Stimulated activated CD4-positive, alpha-beta T cell treated with anti-CD3 and anti-CD28 coated beads, Interleukin-15, amount 100 ng/mL, for 48 hours (primary cell): ENCODE results near the gene RFX8.
A peak's percentile ranks its signal among the peaks of the same experiment; 100 is the strongest.
"Not testable (repeated sequence)": the region's sequence is repeated elsewhere in the genome, so short reads cannot be mapped to it uniquely, and the experiment has no call there.

Experiments
- DNase-seq, 2 donors: peaks; one replicate each; pipeline ENCODE4 v3.0.0-alpha.2; 2020; ENCODE audit warnings: low read depth in 2 of 2

Gene RFX8

GRCh38 chr2:101440127-101440738 is 34.7 kb downstream of the RFX8 start:
- no peak for DNase-seq

- DNase-seq = no peak
Observed at GRCh38 chr2:101439716-101440115, 35.2 kb downstream of the RFX8 start.

- DNase-seq = not testable (repeated sequence)
Observed at GRCh38 chr2:101438555-101438954, 36.4 kb downstream of the RFX8 start.

GRCh38 chr2:101435001-101435862 is 39.7 kb downstream of the RFX8 start:
- no peak for DNase-seq

GRCh38 chr2:101433465-101433864 is 41.4 kb downstream of the RFX8 start:
- no peak for DNase-seq

- DNase-seq = no peak
Observed at GRCh38 chr2:101432411-101433181, 42.3 kb downstream of the RFX8 start.

- DNase-seq = no peak
Observed at GRCh38 chr2:101431486-101431885, 43.4 kb downstream of the RFX8 start.

- no peak for DNase-seq
Observed at GRCh38 chr2:101430156-101430555, 44.8 kb downstream of the RFX8 start.

- no peak for DNase-seq
Observed at GRCh38 chr2:101429453-101429852, 45.5 kb downstream of the RFX8 start.

GRCh38 chr2:101428422-101429176 is 46.3 kb downstream of the RFX8 start:
- DNase-seq = no peak

GRCh38 chr2:101427743-101428142 is 47.2 kb downstream of the RFX8 start:
- DNase-seq = no peak

GRCh38 chr2:101427240-101427639 is 47.7 kb downstream of the RFX8 start:
- DNase-seq = no peak

- no peak for DNase-seq
Observed at GRCh38 chr2:101426822-101427221, 48.1 kb downstream of the RFX8 start.

- no peak for DNase-seq
Observed at GRCh38 chr2:101420623-101421022, 54.3 kb downstream of the RFX8 start.

GRCh38 chr2:101419096-101419663 is 55.7 kb downstream of the RFX8 start:
- peak; percentile 20 to 53 for DNase-seq

- no peak for DNase-seq
Observed at GRCh38 chr2:101418460-101419095, 56.3 kb downstream of the RFX8 start.

GRCh38 chr2:101416609-101417008 is 58.3 kb downstream of the RFX8 start:
- no peak for DNase-seq

- no peak for DNase-seq
Observed at GRCh38 chr2:101415884-101416283, 59.0 kb downstream of the RFX8 start.

- DNase-seq = no peak
Observed at GRCh38 chr2:101415220-101415619, 59.7 kb downstream of the RFX8 start.

- DNase-seq = no peak
Observed at GRCh38 chr2:101412092-101412694, 62.7 kb downstream of the RFX8 start.

- DNase-seq = no peak
Observed at GRCh38 chr2:101410746-101411145, 64.2 kb downstream of the RFX8 start.
